HepG2 (cell line): Measurements from ENCODE around the gene SERPINF2. TPM values are rescaled to one million over a fixed set of nuclear protein-coding genes. Genes with fewer than 3 reads are reported as not detected.

Experiments used
- CREM ChIP-seq, 2 experiments: sonication (generic) in 1 of 2; formaldehyde crosslinking in 1 of 2; IDR thresholded peaks; 2 replicates each; pipeline versions ENCODE4 v1.4.0 to v1.6.1; 2016 to 2020; ENCODE audit warnings: antibody characterized with exemption in 1 of 2, mild to moderate bottlenecking in 1 of 2, missing genetic modification reagents in 1 of 2
- DNMT1 ChIP-seq: sonication (generic); formaldehyde crosslinking; IDR thresholded peaks from 2 replicates; pipeline ENCODE4 v1.5.1; 2020; ENCODE audit warnings: mild to moderate bottlenecking, missing genetic modification reagents
- GATAD2A ChIP-seq: IDR thresholded peaks from 2 replicates; pipeline ENCODE4 v1.6.1; 2016
- MAFF ChIP-seq: IDR thresholded peaks from 2 replicates; pipeline ENCODE4 v1.6.1; 2011; ENCODE audit warnings: low read depth, low read length, improper control_type of control experiment
- PHB2 ChIP-seq: fragments of 450-650 bp; IDR thresholded peaks from 2 replicates; pipeline ENCODE4 v1.6.1; 2018; ENCODE audit not compliant: partially characterized antibody
- POLR2AphosphoS2 ChIP-seq: IDR thresholded peaks from 2 replicates; pipeline ENCODE4 v1.6.1; 2011; ENCODE audit warnings: low read depth, low read length, improper control_type of control experiment
- RAD51 ChIP-seq: fragments of 450-650 bp; IDR thresholded peaks from 2 replicates; pipeline ENCODE4 v1.6.1; 2016; ENCODE audit warnings: borderline replicate concordance
- SMARCE1 ChIP-seq: fragments of 450-650 bp; IDR thresholded peaks from 2 replicates; pipeline ENCODE4 v1.6.1; 2017; ENCODE audit warnings: borderline replicate concordance
- TCF12 ChIP-seq, 2 experiments: fragments of 450-650 bp in 1 of 2; sonication (generic) in 1 of 2; formaldehyde crosslinking in 1 of 2; IDR thresholded peaks; 2 replicates each; pipeline versions ENCODE4 v1.6.1 to v1.8.0; 2017 to 2022; ENCODE audit warnings: antibody characterized with exemption in 1 of 2, mild to moderate bottlenecking in 1 of 2, missing genetic modification reagents in 1 of 2, moderate library complexity in 1 of 2
- ZNF441 ChIP-seq: sonication (generic); formaldehyde crosslinking; IDR thresholded peaks from 2 replicates; pipeline ENCODE4 v1.7.0; 2021; ENCODE audit warnings: missing genetic modification reagents, borderline replicate concordance
- ZNF446 ChIP-seq: sonication (generic); formaldehyde crosslinking; IDR thresholded peaks from 2 replicates; pipeline ENCODE4 v1.5.0; 2020; ENCODE audit warnings: mild to moderate bottlenecking, missing genetic modification reagents
- ZNF468 ChIP-seq: sonication (generic); formaldehyde crosslinking; IDR thresholded peaks from 2 replicates; pipeline ENCODE4 v1.8.0; 2022; ENCODE audit warnings: mild to moderate bottlenecking, moderate library complexity, missing genetic modification reagents
- ZNF572 ChIP-seq: sonication (generic); formaldehyde crosslinking; IDR thresholded peaks from 2 replicates; pipeline ENCODE4 v1.5.1; 2020; ENCODE audit warnings: mild to moderate bottlenecking, missing genetic modification reagents
- ZNF766 ChIP-seq: sonication (generic); formaldehyde crosslinking; IDR thresholded peaks from 2 replicates; pipeline ENCODE4 v1.5.0; 2020; ENCODE audit warnings: missing genetic modification reagents, borderline replicate concordance
- ZNF816 ChIP-seq: sonication (generic); formaldehyde crosslinking; IDR thresholded peaks from 2 replicates; pipeline ENCODE4 v1.8.0; 2022; ENCODE audit warnings: missing genetic modification reagents, mild to moderate bottlenecking, borderline replicate concordance
- ZNF879 ChIP-seq: sonication (generic); formaldehyde crosslinking; IDR thresholded peaks from 2 replicates; pipeline ENCODE4 v1.8.1; 2023; ENCODE audit warnings: missing genetic modification reagents
- ZSCAN20 ChIP-seq: sonication (generic); formaldehyde crosslinking; IDR thresholded peaks from 2 replicates; pipeline ENCODE4 v1.4.0; 2020; ENCODE audit warnings: missing genetic modification reagents, mild to moderate bottlenecking, borderline replicate concordance
- polyA plus RNA-seq, 8 experiments: library from polyadenylated mRNA; depleted of rRNA in 3 of 8; stranded (reverse) in 7 of 8; unstranded in 1 of 8; fragments of >200 nt; fragmentation: Illumina TruSeq in 4 of 8; extraction: Trizol in 4 of 8; gene quantifications; 2 replicates each; pipeline versions ENCODE4 v1.2.1 to v1.2.3, GENCODE V29; 2011 to 2016; ENCODE audit warnings: low read depth in 4 of 8, missing spikeins in 1 of 8, mixed read lengths in 1 of 8; ENCODE audit not compliant: insufficient read depth in 1 of 8
- total RNA-seq, 5 experiments: library from RNA; depleted of rRNA; stranded (reverse); fragments of >200 nt; fragmentation: Illumina TruSeq; extraction: Trizol; gene quantifications; 2 replicates each; pipeline ENCODE4 v1.2.3, GENCODE V29; 2016; ENCODE audit warnings: low read depth in 1 of 5
- TF ChIP-seq, protein P1 (sequence below): sonication (generic); formaldehyde crosslinking; IDR thresholded peaks from 2 replicates; pipeline ENCODE4 v1.8.0; 2022; ENCODE audit warnings: mild to moderate bottlenecking, missing genetic modification reagents, moderate library complexity
- TF ChIP-seq, protein P2 (sequence below): sonication (generic); formaldehyde crosslinking; IDR thresholded peaks from 2 replicates; pipeline ENCODE4 v1.4.0; 2020; ENCODE audit warnings: low read depth, mild to moderate bottlenecking, missing genetic modification reagents
- TF ChIP-seq, protein P3 (sequence below): sonication (generic); formaldehyde crosslinking; IDR thresholded peaks from 2 replicates; pipeline ENCODE4 v1.5.0; 2020; ENCODE audit warnings: mild to moderate bottlenecking, missing genetic modification reagents
- TF ChIP-seq, protein P4 (sequence below): sonication (generic); formaldehyde crosslinking; IDR thresholded peaks from 2 replicates; pipeline ENCODE4 v1.5.0; 2020; ENCODE audit warnings: mild to moderate bottlenecking, missing genetic modification reagents
- TF ChIP-seq, protein P5 (sequence below): sonication (generic); formaldehyde crosslinking; IDR thresholded peaks from 2 replicates; pipeline ENCODE4 v1.4.0; 2020; ENCODE audit warnings: missing genetic modification reagents, borderline replicate concordance

The SERPINF2 gene
- total and polyA plus RNA-seq, 2 of the 13 experiments (the other 11 are each of a cell fraction or from before 2014, with no cell fraction given), result 309 to 548 TPM

DNA sequence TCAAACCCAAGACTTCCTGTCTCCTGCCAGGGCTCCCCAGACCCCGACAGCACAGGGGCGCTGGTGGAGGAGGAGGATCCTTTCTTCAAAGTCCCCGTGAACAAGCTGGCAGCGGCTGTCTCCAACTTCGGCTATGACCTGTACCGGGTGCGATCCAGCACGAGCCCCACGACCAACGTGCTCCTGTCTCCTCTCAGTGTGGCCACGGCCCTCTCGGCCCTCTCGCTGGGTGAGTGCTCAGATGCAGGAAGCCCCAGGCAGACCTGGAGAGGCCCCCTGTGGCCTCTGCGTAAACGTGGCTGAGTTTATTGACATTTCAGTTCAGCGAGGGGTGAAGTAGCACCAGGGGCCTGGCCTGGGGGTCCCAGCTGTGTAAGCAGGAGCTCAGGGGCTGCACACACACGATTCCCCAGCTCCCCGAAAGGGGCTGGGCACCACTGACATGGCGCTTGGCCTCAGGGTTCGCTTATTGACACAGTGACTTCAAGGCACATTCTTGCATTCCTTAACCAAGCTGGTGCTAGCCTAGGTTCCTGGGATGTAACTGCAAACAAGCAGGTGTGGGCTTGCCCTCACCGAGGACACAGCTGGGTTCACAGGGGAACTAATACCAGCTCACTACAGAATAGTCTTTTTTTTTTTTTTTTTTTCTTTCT is 27.3 kb downstream of the SERPINF2 start (continued):
- TF ChIP-seq, protein P1, sequence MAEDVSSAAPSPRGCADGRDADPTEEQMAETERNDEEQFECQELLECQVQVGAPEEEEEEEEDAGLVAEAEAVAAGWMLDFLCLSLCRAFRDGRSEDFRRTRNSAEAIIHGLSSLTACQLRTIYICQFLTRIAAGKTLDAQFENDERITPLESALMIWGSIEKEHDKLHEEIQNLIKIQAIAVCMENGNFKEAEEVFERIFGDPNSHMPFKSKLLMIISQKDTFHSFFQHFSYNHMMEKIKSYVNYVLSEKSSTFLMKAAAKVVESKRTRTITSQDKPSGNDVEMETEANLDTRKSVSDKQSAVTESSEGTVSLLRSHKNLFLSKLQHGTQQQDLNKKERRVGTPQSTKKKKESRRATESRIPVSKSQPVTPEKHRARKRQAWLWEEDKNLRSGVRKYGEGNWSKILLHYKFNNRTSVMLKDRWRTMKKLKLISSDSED (CRISPR knock-in tag), result no peak
- no peak for TF ChIP-seq POLR2AphosphoS2
- TF ChIP-seq ZSCAN20 (CRISPR knock-in tag), result no peak
- no peak for TF ChIP-seq ZNF879 (CRISPR knock-in tag)
- no peak for TF ChIP-seq RAD51
- no peak for TF ChIP-seq MAFF
- TF ChIP-seq, protein P2, sequence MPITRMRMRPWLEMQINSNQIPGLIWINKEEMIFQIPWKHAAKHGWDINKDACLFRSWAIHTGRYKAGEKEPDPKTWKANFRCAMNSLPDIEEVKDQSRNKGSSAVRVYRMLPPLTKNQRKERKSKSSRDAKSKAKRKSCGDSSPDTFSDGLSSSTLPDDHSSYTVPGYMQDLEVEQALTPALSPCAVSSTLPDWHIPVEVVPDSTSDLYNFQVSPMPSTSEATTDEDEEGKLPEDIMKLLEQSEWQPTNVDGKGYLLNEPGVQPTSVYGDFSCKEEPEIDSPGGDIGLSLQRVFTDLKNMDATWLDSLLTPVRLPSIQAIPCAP (CRISPR knock-in tag), result no peak
- no peak for TF ChIP-seq ZNF572 (CRISPR knock-in tag)
- TF ChIP-seq, protein P3, sequence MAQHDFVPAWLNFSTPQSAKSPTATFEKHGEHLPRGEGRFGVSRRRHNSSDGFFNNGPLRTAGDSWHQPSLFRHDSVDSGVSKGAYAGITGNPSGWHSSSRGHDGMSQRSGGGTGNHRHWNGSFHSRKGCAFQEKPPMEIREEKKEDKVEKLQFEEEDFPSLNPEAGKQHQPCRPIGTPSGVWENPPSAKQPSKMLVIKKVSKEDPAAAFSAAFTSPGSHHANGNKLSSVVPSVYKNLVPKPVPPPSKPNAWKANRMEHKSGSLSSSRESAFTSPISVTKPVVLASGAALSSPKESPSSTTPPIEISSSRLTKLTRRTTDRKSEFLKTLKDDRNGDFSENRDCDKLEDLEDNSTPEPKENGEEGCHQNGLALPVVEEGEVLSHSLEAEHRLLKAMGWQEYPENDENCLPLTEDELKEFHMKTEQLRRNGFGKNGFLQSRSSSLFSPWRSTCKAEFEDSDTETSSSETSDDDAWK (CRISPR knock-in tag), result no peak
- no peak for TF ChIP-seq PHB2
- no peak for TF ChIP-seq ZNF766
- peak; percentile 85 for TF ChIP-seq GATAD2A (CRISPR knock-in tag)
- no peak for TF ChIP-seq ZNF816 (CRISPR knock-in tag)
- TF ChIP-seq ZNF468, result no peak
- TF ChIP-seq ZNF441 (CRISPR knock-in tag), result no peak
- TF ChIP-seq CREM (IDR thresholded peaks at IDR 0.05), result peak; percentile 33; the same call in 1 of the 2 replicates
- TF ChIP-seq CREM (CRISPR knock-in tag; IDR thresholded peaks at IDR 0.05), result no peak
- no peak for TF ChIP-seq SMARCE1
- TF ChIP-seq, protein P4, sequence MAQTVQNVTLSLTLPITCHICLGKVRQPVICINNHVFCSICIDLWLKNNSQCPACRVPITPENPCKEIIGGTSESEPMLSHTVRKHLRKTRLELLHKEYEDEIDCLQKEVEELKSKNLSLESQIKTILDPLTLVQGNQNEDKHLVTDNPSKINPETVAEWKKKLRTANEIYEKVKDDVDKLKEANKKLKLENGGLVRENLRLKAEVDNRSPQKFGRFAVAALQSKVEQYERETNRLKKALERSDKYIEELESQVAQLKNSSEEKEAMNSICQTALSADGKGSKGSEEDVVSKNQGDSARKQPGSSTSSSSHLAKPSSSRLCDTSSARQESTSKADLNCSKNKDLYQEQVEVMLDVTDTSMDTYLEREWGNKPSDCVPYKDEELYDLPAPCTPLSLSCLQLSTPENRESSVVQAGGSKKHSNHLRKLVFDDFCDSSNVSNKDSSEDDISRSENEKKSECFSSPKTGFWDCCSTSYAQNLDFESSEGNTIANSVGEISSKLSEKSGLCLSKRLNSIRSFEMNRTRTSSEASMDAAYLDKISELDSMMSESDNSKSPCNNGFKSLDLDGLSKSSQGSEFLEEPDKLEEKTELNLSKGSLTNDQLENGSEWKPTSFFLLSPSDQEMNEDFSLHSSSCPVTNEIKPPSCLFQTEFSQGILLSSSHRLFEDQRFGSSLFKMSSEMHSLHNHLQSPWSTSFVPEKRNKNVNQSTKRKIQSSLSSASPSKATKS (CRISPR knock-in tag), result no peak
- TF ChIP-seq ZNF446 (CRISPR knock-in tag), result no peak
- TF ChIP-seq, protein P5, sequence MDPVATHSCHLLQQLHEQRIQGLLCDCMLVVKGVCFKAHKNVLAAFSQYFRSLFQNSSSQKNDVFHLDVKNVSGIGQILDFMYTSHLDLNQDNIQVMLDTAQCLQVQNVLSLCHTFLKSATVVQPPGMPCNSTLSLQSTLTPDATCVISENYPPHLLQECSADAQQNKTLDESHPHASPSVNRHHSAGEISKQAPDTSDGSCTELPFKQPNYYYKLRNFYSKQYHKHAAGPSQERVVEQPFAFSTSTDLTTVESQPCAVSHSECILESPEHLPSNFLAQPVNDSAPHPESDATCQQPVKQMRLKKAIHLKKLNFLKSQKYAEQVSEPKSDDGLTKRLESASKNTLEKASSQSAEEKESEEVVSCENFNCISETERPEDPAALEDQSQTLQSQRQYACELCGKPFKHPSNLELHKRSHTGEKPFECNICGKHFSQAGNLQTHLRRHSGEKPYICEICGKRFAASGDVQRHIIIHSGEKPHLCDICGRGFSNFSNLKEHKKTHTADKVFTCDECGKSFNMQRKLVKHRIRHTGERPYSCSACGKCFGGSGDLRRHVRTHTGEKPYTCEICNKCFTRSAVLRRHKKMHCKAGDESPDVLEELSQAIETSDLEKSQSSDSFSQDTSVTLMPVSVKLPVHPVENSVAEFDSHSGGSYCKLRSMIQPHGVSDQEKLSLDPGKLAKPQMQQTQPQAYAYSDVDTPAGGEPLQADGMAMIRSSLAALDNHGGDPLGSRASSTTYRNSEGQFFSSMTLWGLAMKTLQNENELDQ, result no peak
- TF ChIP-seq TCF12 (IDR thresholded peaks at IDR 0.05), result no peak
- peak; percentile 64; the same call in 1 of the 2 replicates for TF ChIP-seq TCF12 (CRISPR knock-in tag; IDR thresholded peaks at IDR 0.05)
- no peak for TF ChIP-seq DNMT1 (CRISPR knock-in tag)
